ENCODE results near the gene POLA2.

The POLA2 gene

GRCh38 chr11:65280646-65281045 is 18.9 kb downstream of the POLA2 start:
- DNase-seq (ENCODE audit: low read depth in 2 of 3, low spot score in 2 of 3), result no peak

- DNase-seq (ENCODE audit: low read depth in 2 of 3, low spot score in 2 of 3), result no peak
Observed at GRCh38 chr11:65286686-65287085, 24.9 kb downstream of the POLA2 start.

- DNase-seq (ENCODE audit: low read depth in 2 of 3, low spot score in 2 of 3), result no peak
Observed at GRCh38 chr11:65287601-65288000, 25.8 kb downstream of the POLA2 start.

- DNase-seq (ENCODE audit: low read depth in 2 of 3, low spot score in 2 of 3), result no peak
Observed at GRCh38 chr11:65288706-65289536, 27.2 kb downstream of the POLA2 start.

- no peak for DNase-seq (ENCODE audit: low read depth in 2 of 3, low spot score in 2 of 3)
Observed at GRCh38 chr11:65290448-65291165, 28.8 kb downstream of the POLA2 start.

GRCh38 chr11:65291613-65292012 is 29.9 kb downstream of the POLA2 start:
- DNase-seq (ENCODE audit: low read depth in 2 of 3, low spot score in 2 of 3), result no peak

GRCh38 chr11:65292890-65293289 is 31.1 kb downstream of the POLA2 start:
- no peak for DNase-seq (ENCODE audit: low read depth in 2 of 3, low spot score in 2 of 3)

GRCh38 chr11:65293909-65294381 is 32.2 kb downstream of the POLA2 start:
- DNase-seq (ENCODE audit: low read depth in 2 of 3, low spot score in 2 of 3), result no peak

- DNase-seq (ENCODE audit: low read depth in 2 of 3, low spot score in 2 of 3), result no peak
Observed at GRCh38 chr11:65295001-65295400, 33.2 kb downstream of the POLA2 start.

GRCh38 chr11:65295571-65296341 is 34.0 kb downstream of the POLA2 start:
- DNase-seq (ENCODE audit: low read depth in 2 of 3, low spot score in 2 of 3), result no peak

GRCh38 chr11:65297026-65297672 is 35.4 kb downstream of the POLA2 start:
- DNase-seq (ENCODE audit: low read depth in 2 of 3, low spot score in 2 of 3), result no peak

- DNase-seq (ENCODE audit: low read depth in 2 of 3, low spot score in 2 of 3), result no peak
Observed at GRCh38 chr11:65298131-65298535, 36.4 kb downstream of the POLA2 start.

- no peak for DNase-seq (ENCODE audit: low read depth in 2 of 3, low spot score in 2 of 3)
Observed at GRCh38 chr11:65298655-65299179, 37.0 kb downstream of the POLA2 start.

GRCh38 chr11:65300621-65301275 is 39.0 kb downstream of the POLA2 start:
- DNase-seq (ENCODE audit: low read depth in 2 of 3, low spot score in 2 of 3), result no peak

GRCh38 chr11:65301491-65302329 is 39.9 kb downstream of the POLA2 start:
- no peak for DNase-seq (ENCODE audit: low read depth in 2 of 3, low spot score in 2 of 3)

GRCh38 chr11:65303555-65303954 is 41.8 kb downstream of the POLA2 start:
- DNase-seq (ENCODE audit: low read depth in 2 of 3, low spot score in 2 of 3), result no peak

- no peak for DNase-seq (ENCODE audit: low read depth in 2 of 3, low spot score in 2 of 3)
Observed at GRCh38 chr11:65304110-65304509, 42.3 kb downstream of the POLA2 start.

- DNase-seq (ENCODE audit: low read depth in 2 of 3, low spot score in 2 of 3), result no peak
Observed at GRCh38 chr11:65304613-65305012, 42.9 kb downstream of the POLA2 start.

GRCh38 chr11:65305501-65306268 is 43.9 kb downstream of the POLA2 start:
- DNase-seq (ENCODE audit: low read depth in 2 of 3, low spot score in 2 of 3), result no peak

Measured in activated CD8-positive, alpha-beta memory T cell treated with anti-CD3 and anti-CD28 coated beads for 48 hours (primary cell).